Measurements from ENCODE around the gene MFGE8.

DNA sequence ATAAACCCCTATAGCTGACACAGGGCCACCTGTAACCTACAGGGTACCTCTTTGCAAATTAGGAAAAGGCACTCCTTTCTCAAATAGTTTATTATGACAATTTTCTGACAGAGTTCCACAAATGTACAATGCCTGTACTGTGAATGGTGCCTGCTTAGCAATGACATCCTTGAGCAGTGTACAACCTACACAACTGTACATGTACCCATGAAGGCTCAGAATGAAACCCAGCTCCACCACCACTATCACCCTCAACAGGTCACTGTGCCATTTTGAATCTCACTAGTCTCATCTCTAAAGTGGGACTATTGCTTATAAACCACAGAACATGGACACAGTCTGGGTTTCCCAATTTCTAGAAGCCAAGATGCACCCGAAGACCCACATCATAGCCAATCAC is 7.0 kb downstream of the MFGE8 start:
- TF ChIP-seq, protein P1, sequence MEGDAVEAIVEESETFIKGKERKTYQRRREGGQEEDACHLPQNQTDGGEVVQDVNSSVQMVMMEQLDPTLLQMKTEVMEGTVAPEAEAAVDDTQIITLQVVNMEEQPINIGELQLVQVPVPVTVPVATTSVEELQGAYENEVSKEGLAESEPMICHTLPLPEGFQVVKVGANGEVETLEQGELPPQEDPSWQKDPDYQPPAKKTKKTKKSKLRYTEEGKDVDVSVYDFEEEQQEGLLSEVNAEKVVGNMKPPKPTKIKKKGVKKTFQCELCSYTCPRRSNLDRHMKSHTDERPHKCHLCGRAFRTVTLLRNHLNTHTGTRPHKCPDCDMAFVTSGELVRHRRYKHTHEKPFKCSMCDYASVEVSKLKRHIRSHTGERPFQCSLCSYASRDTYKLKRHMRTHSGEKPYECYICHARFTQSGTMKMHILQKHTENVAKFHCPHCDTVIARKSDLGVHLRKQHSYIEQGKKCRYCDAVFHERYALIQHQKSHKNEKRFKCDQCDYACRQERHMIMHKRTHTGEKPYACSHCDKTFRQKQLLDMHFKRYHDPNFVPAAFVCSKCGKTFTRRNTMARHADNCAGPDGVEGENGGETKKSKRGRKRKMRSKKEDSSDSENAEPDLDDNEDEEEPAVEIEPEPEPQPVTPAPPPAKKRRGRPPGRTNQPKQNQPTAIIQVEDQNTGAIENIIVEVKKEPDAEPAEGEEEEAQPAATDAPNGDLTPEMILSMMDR (IDR thresholded peaks at IDR 0.05): no peak
- TF ChIP-seq POLR2A (IDR thresholded peaks at IDR 0.05): no peak

Measured in Peyer's patch (tissue), 4 donors.